CD4-positive, alpha-beta T cell (primary cell): ENCODE measurements around the gene SYNJ1. TPM values are rescaled to one million over a fixed set of nuclear protein-coding genes. Genes with fewer than 3 reads are reported as not detected.

ENCODE experiments used
- ATAC-seq: fragments of 200-7000 bp; cut with Tn5 transposase; one replicate; pipeline ENCODE4 v1.10.0; 2022; ENCODE audit warnings: mild to moderate bottlenecking; ENCODE audit not compliant: poor library complexity
- CTCF ChIA-PET: fragments of 350-600 bp; sonication (Branson Sonifier 250); formaldehyde crosslinking; loops from one replicate; lab custom pipeline; 2021; ENCODE audit warnings: antibody characterized with exemption, inconsistent platforms; lab: Charles Lee
- POLR2A ChIA-PET: fragments of 350-600 bp; sonication (Branson Sonifier 250); formaldehyde crosslinking; loops from one replicate; lab custom pipeline; 2021; ENCODE audit warnings: antibody characterized with exemption, inconsistent platforms; lab: Charles Lee
- DNase-seq, 14 experiments: peaks; one replicate each; pipeline ENCODE4 v3.0.0-alpha.2; 2013 to 2020; ENCODE audit warnings: mixed read lengths in 2 of 14
- H3K27ac ChIP-seq, 2 donors: one replicate each; pipeline versions ENCODE4 v1.5.1 to v1.7.0; 2013; ENCODE audit warnings: low read length in 2 of 2, low read depth in 1 of 2, mild to moderate bottlenecking in 1 of 2
- H3K27me3 ChIP-seq, 2 experiments: 1 replicate in 1 of 2; 2 replicates in 1 of 2; pipeline versions ENCODE4 v1.6.1 to v1.7.0; 2013; ENCODE audit warnings: low read length in 2 of 2, control low read depth in 1 of 2, mild to moderate bottlenecking in 1 of 2, moderate library complexity in 1 of 2; ENCODE audit not compliant: insufficient read depth in 2 of 2, control insufficient read depth in 1 of 2
- H3K36me3 ChIP-seq: one replicate; pipeline ENCODE4 v1.6.1; 2013; ENCODE audit warnings: low read length, control low read depth; ENCODE audit not compliant: insufficient read depth
- H3K4me1 ChIP-seq: one replicate; pipeline ENCODE4 v1.6.1; 2013; ENCODE audit warnings: low read length, control low read depth; ENCODE audit not compliant: insufficient read depth
- H3K4me3 ChIP-seq: one replicate; pipeline ENCODE4 v1.5.1; 2013; ENCODE audit warnings: mild to moderate bottlenecking, low read length, moderate library complexity
- H3K9me3 ChIP-seq, 2 experiments: 1 replicate in 1 of 2; 2 replicates in 1 of 2; pipeline versions ENCODE4 v1.6.1 to v1.7.0; 2013; ENCODE audit warnings: low read length in 2 of 2, mild to moderate bottlenecking in 2 of 2, control low read depth in 1 of 2, moderate library complexity in 1 of 2; ENCODE audit not compliant: control insufficient read depth in 1 of 2, insufficient read depth in 1 of 2
- H3K27ac Mint-ChIP-seq: one replicate; pipeline ENCODE4 v1.8.0; 2020; ENCODE audit warnings: mixed read lengths
- H3K27me3 Mint-ChIP-seq: one replicate; pipeline ENCODE4 v1.8.0; 2021; ENCODE audit warnings: mixed read lengths
- H3K36me3 Mint-ChIP-seq: one replicate; pipeline ENCODE4 v1.8.0; 2021; ENCODE audit warnings: low read depth, mixed read lengths
- H3K4me1 Mint-ChIP-seq: one replicate; pipeline ENCODE4 v1.8.0; 2021; ENCODE audit warnings: low read depth, mixed read lengths
- H3K4me3 Mint-ChIP-seq: one replicate; pipeline ENCODE4 v1.8.0; 2020; ENCODE audit warnings: mild to moderate bottlenecking, mixed read lengths
- H3K9me3 Mint-ChIP-seq: one replicate; pipeline ENCODE4 v1.8.0; 2020; ENCODE audit warnings: mixed read lengths
- CTCF ChIP-seq: fragments of 200-600 bp; IDR thresholded peaks from one replicate; pipeline ENCODE4 v1.8.0; 2022; ENCODE audit warnings: antibody characterized with exemption, mild to moderate bottlenecking
- intact Hi-C, 2 experiments: fragments of 100-400 bp; cut with DNase I in 1 of 2; cut with micrococcal nuclease in 1 of 2; formaldehyde crosslinking; loops; one replicate each; pipeline versions ENCODE4 v1.15.1 to v1.9.0; 2023 to 2025; cut with DNase I, micrococcal nuclease
- total RNA-seq, 174 experiments: library from RNA in 2 of 174; stranded (reverse) in 2 of 174; gene quantifications; one replicate each; pipeline ENCODE4 v1.2.3 and lab custom pipeline; 2021 to 2026

The SYNJ1 gene
- total RNA-seq, 2 experiments from 2014 or later: 14.3 to 15.6 TPM

- ChIA-PET CTCF (no interaction called here), POLR2A (interaction anchor here (1.2 to 1.7 kb wide), 4 partner anchors 15 to 59 kb away, joined by 3 to 6 read pairs (median 5); partner anchors contain the start of genes PAXBP1 and SYNJ1)
- no peak for TF ChIP-seq CTCF
- Mint-ChIP-seq H3K4me1 (peaks cover 54% of the 10 kb centered on the region), H3K36me3 (peaks cover 44% of the 10 kb centered on the region), H3K9me3 (no peaks in the 10 kb centered on the region), H3K27me3 (no peaks in the 10 kb centered on the region), H3K4me3 (no peak overlapping the region), H3K27ac (no peak overlapping the region)
- no peak overlapping the region for H3K27ac ChIP-seq
- H3K4me1 ChIP-seq: no peaks in the 10 kb centered on the region
- no peaks in the 10 kb centered on the region for H3K36me3 ChIP-seq
- intact Hi-C loops: no loop called here
- DNase-seq (no peak), ATAC-seq (no peak)
- no peaks in the 10 kb centered on the region for H3K27me3 ChIP-seq
- H3K9me3 ChIP-seq: no peaks in the 10 kb centered on the region
- H3K4me3 ChIP-seq: no peak overlapping the region
Measured at GRCh38 chr21:32712641-32713040, 15.2 kb downstream of the SYNJ1 start.

GRCh38 chr21:32712043-32712442 is 15.8 kb downstream of the SYNJ1 start:
- peaks cover 38% of the 10 kb centered on the region for H3K36me3 Mint-ChIP-seq
- DNase-seq: peak in 3 of 14 experiments; percentile 24 to 34 (median 30)
- H3K27me3 ChIP-seq: no peaks in the 10 kb centered on the region

GRCh38 chr21:32710987-32711386 is 16.8 kb downstream of the SYNJ1 start:
- no peak overlapping the region for H3K4me3 Mint-ChIP-seq
- Histone ChIP-seq H3K36me3 (no peaks in the 10 kb centered on the region), H3K27me3 (no peaks in the 10 kb centered on the region), H3K4me1 (peaks cover under 1% of the 10 kb centered on the region), H3K27ac (no peak overlapping the region), H3K9me3 (no peaks in the 10 kb centered on the region), H3K4me3 (no peak overlapping the region)
- H3K27me3 Mint-ChIP-seq: no peaks in the 10 kb centered on the region
- H3K36me3 Mint-ChIP-seq: peaks cover 28% of the 10 kb centered on the region
- ATAC-seq (no peak), DNase-seq (no peak)
- H3K9me3 Mint-ChIP-seq: no peaks in the 10 kb centered on the region
- no peak for TF ChIP-seq CTCF
- intact Hi-C loops: no loop called here
- ChIA-PET POLR2A (no interaction called here), CTCF (interaction anchor here (0.6 to 0.7 kb wide), 2 partner anchors 291 to 650 kb away, joined by 3 read pairs; no protein-coding TSS in a partner anchor)
- peaks cover 49% of the 10 kb centered on the region for H3K4me1 Mint-ChIP-seq
- no peak overlapping the region for H3K27ac Mint-ChIP-seq

More at GRCh38 chr21:32712043-32712442, 15.8 kb downstream of the SYNJ1 start:
- CTCF ChIA-PET: interaction anchor here (1.1 kb wide), 1 partner anchor 15 kb away, joined by 3 read pairs; no protein-coding TSS in a partner anchor
- Mint-ChIP-seq H3K27ac (no peak overlapping the region), H3K4me3 (no peak overlapping the region), H3K27me3 (no peaks in the 10 kb centered on the region), H3K4me1 (peaks cover 54% of the 10 kb centered on the region), H3K9me3 (no peaks in the 10 kb centered on the region)
- Histone ChIP-seq H3K4me3 (no peak overlapping the region), H3K36me3 (no peaks in the 10 kb centered on the region), H3K4me1 (no peaks in the 10 kb centered on the region), H3K9me3 (no peaks in the 10 kb centered on the region), H3K27ac (no peak overlapping the region)
- TF ChIP-seq CTCF: no peak
- POLR2A ChIA-PET: interaction anchor here (0.6 to 1.3 kb wide), 4 partner anchors 15 to 405 kb away, joined by 3 to 5 read pairs (median 4); partner anchors contain the start of genes PAXBP1 and SYNJ1
- intact Hi-C loops: no loop called here
- peak; percentile 43 for ATAC-seq
